Fibroblast of the conjunctiva (primary cell): ENCODE measurements around the gene RPA1.
"Not testable (repeated sequence)": the region's sequence is repeated elsewhere in the genome, so short reads cannot be mapped to it uniquely, and the experiment has no call there.

Experiments
- DNase-seq: peaks from one replicate; pipeline ENCODE4 v3.0.0-alpha.2; 2010; ENCODE audit warnings: low read depth

Gene RPA1

GRCh38 chr17:1820528-1821252 is 9.1 kb upstream of the RPA1 start:
- no peak for DNase-seq

- no peak for DNase-seq
Observed at GRCh38 chr17:1829216-1829591, 601 bp upstream of the RPA1 start.

- DNase-seq, result no peak
Observed at GRCh38 chr17:1830288-1830687, 483 bp downstream of the RPA1 start.

GRCh38 chr17:1834380-1835149 is 4.8 kb downstream of the RPA1 start:
- DNase-seq, result no peak

- no peak for DNase-seq
Observed at GRCh38 chr17:1839516-1839915, 9.7 kb downstream of the RPA1 start.

- no peak for DNase-seq
Observed at GRCh38 chr17:1843947-1844346, 14.1 kb downstream of the RPA1 start.

- no peak for DNase-seq
Observed at GRCh38 chr17:1847191-1847590, 17.4 kb downstream of the RPA1 start.

GRCh38 chr17:1852327-1852726 is 22.5 kb downstream of the RPA1 start:
- DNase-seq, result no peak

GRCh38 chr17:1853698-1854097 is 23.9 kb downstream of the RPA1 start:
- no peak for DNase-seq

GRCh38 chr17:1856462-1856861 is 26.7 kb downstream of the RPA1 start:
- DNase-seq, result not testable (repeated sequence)

- DNase-seq, result no peak
Observed at GRCh38 chr17:1860978-1861377, 31.2 kb downstream of the RPA1 start.

- DNase-seq, result no peak
Observed at GRCh38 chr17:1861391-1862010, 31.7 kb downstream of the RPA1 start.

- no peak for DNase-seq
Observed at GRCh38 chr17:1865252-1866037, 35.6 kb downstream of the RPA1 start.

GRCh38 chr17:1867307-1867706 is 37.5 kb downstream of the RPA1 start:
- no peak for DNase-seq

GRCh38 chr17:1868090-1868489 is 38.3 kb downstream of the RPA1 start:
- no peak for DNase-seq

GRCh38 chr17:1870592-1870991 is 40.8 kb downstream of the RPA1 start:
- no peak for DNase-seq

- no peak for DNase-seq
Observed at GRCh38 chr17:1871756-1872155, 42.0 kb downstream of the RPA1 start.

GRCh38 chr17:1872254-1872653 is 42.4 kb downstream of the RPA1 start:
- no peak for DNase-seq

- no peak for DNase-seq
Observed at GRCh38 chr17:1872976-1873375, 43.2 kb downstream of the RPA1 start.

GRCh38 chr17:1873418-1873817 is 43.6 kb downstream of the RPA1 start:
- DNase-seq, result no peak

GRCh38 chr17:1875597-1875996 is 45.8 kb downstream of the RPA1 start:
- DNase-seq, result no peak

GRCh38 chr17:1878419-1879121 is 48.8 kb downstream of the RPA1 start:
- no peak for DNase-seq
